Measurements from ENCODE around the gene USP43. TPM values are rescaled to one million over a fixed set of nuclear protein-coding genes. Genes with fewer than 3 reads are reported as not detected.
A peak's percentile ranks its signal among the peaks of the same experiment; 100 is the strongest.

USP43 gene
- total and polyA plus RNA-seq, 4 donors, result 0.33 to 0.88 TPM; not detected in 2

- 82% methylated on average over 4 of the region's 4 CpGs for WGBS, 2 donors
- H3K27me3 ChIP-seq (ENCODE audit: control insufficient read depth in 1 of 2, insufficient read depth in 2 of 2, low read length in 1 of 2), result no peaks in the 10 kb centered on the region
- ATAC-seq (ENCODE audit: low FRiP score) (no peak), DNase-seq (no peak)
- H3K27ac ChIP-seq (ENCODE audit: low read depth in 1 of 2, low read length in 2 of 2), result no peak overlapping the region
- H3K9me3 ChIP-seq (ENCODE audit: control insufficient read depth, low read length), result no peaks in the 10 kb centered on the region
- no peaks in the 10 kb centered on the region for H3K4me1 ChIP-seq (ENCODE audit: control insufficient read depth in 1 of 2, insufficient read depth in 2 of 2, low read length in 2 of 2)
- H3K36me3 ChIP-seq (ENCODE audit: control insufficient read depth in 1 of 2, insufficient read depth in 2 of 2, low read length in 1 of 2), result no peaks in the 10 kb centered on the region
- H3K4me3 ChIP-seq (ENCODE audit: low read length in 2 of 2), result no peak overlapping the region
- intact Hi-C loops (cut with DNase I), result no loop called here
Observed at GRCh38 chr17:9707948-9708347, 62.6 kb downstream of the USP43 start.

DNA sequence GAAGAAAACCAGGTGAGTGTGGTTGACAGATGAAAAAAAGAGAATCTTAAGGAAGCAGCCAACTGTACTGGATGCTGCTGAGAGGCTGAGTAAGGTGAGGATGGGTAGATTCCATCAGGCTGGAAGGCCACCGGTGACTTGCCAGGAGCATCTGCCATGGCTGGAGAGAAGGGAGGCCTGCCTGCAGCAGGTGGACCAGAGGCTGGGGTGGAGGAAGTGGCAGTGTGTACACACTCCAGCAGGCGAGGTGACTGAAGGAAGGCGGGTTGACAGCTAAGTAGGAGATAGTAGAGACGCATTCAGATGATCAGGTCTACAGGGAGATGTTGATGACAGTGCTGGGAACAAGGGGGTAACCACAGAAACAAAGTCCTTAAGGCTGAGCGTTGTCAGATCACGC, 69.5 kb downstream of the USP43 start:
- H3K4me3 ChIP-seq (ENCODE audit: low read length in 2 of 2), result no peak overlapping the region
- no peak for ATAC-seq (ENCODE audit: low FRiP score)
- WGBS, 2 donors, result 86 to 87% methylated on average over 6 of the region's 6 CpGs

GRCh38 chr17:9715503-9716016, 70.2 kb downstream of the USP43 start:
- no peak for DNase-seq
- Histone ChIP-seq H3K36me3 (ENCODE audit: control insufficient read depth in 1 of 2, insufficient read depth in 2 of 2, low read length in 1 of 2) (no peaks in the 10 kb centered on the region), H3K27ac (ENCODE audit: low read depth in 1 of 2, low read length in 2 of 2) (no peak overlapping the region), H3K9me3 (ENCODE audit: control insufficient read depth, low read length) (peaks cover 1% of the 10 kb centered on the region), H3K4me1 (ENCODE audit: control insufficient read depth in 1 of 2, insufficient read depth in 2 of 2, low read length in 2 of 2) (no peaks in the 10 kb centered on the region), H3K27me3 (ENCODE audit: control insufficient read depth in 1 of 2, insufficient read depth in 2 of 2, low read length in 1 of 2) (no peaks in the 10 kb centered on the region), H3K4me3 (ENCODE audit: low read length in 2 of 2) (no peak overlapping the region)
- intact Hi-C loops (cut with DNase I), result no loop called here
- 80 to 92% methylated on average over 1 of the region's 1 CpG for WGBS, 2 donors
- ATAC-seq (ENCODE audit: low FRiP score), result no peak

More for the DNA sequence above, 69.5 kb downstream of the USP43 start:
- DNase-seq, result no peak
- Histone ChIP-seq H3K9me3 (ENCODE audit: control insufficient read depth, low read length) (peaks cover 1% of the 10 kb centered on the region), H3K4me1 (ENCODE audit: control insufficient read depth in 1 of 2, insufficient read depth in 2 of 2, low read length in 2 of 2) (no peaks in the 10 kb centered on the region), H3K27me3 (ENCODE audit: control insufficient read depth in 1 of 2, insufficient read depth in 2 of 2, low read length in 1 of 2) (no peaks in the 10 kb centered on the region), H3K36me3 (ENCODE audit: control insufficient read depth in 1 of 2, insufficient read depth in 2 of 2, low read length in 1 of 2) (no peaks in the 10 kb centered on the region), H3K27ac (ENCODE audit: low read depth in 1 of 2, low read length in 2 of 2) (no peak overlapping the region)
- intact Hi-C loops (cut with DNase I), result no loop called here

GRCh38 chr17:9725575-9725974, 80.3 kb downstream of the USP43 start:
- intact Hi-C loops (cut with DNase I), result no loop called here
- WGBS, 2 donors, result 24 to 44% methylated on average over 9 of the region's 9 CpGs
- no peaks in the 10 kb centered on the region for H3K36me3 ChIP-seq (ENCODE audit: control insufficient read depth in 1 of 2, insufficient read depth in 2 of 2, low read length in 1 of 2)
- DNase-seq (no peak), ATAC-seq (ENCODE audit: low FRiP score) (no peak)
- no peaks in the 10 kb centered on the region for H3K4me1 ChIP-seq (ENCODE audit: control insufficient read depth in 1 of 2, insufficient read depth in 2 of 2, low read length in 2 of 2)
- H3K27me3 ChIP-seq (ENCODE audit: control insufficient read depth in 1 of 2, insufficient read depth in 2 of 2, low read length in 1 of 2), result peaks cover 0 to 2% of the 10 kb centered on the region in 2 donors
- H3K4me3 ChIP-seq (ENCODE audit: low read length in 2 of 2), result no peak overlapping the region
- no peaks in the 10 kb centered on the region for H3K9me3 ChIP-seq (ENCODE audit: control insufficient read depth, low read length)
- H3K27ac ChIP-seq (ENCODE audit: low read depth in 1 of 2, low read length in 2 of 2), result no peak overlapping the region

GRCh38 chr17:9726291-9726690, 81.0 kb downstream of the USP43 start:
- Histone ChIP-seq H3K4me1 (ENCODE audit: control insufficient read depth in 1 of 2, insufficient read depth in 2 of 2, low read length in 2 of 2) (no peaks in the 10 kb centered on the region), H3K36me3 (ENCODE audit: control insufficient read depth in 1 of 2, insufficient read depth in 2 of 2, low read length in 1 of 2) (no peaks in the 10 kb centered on the region), H3K4me3 (ENCODE audit: low read length in 2 of 2) (no peak overlapping the region), H3K27ac (ENCODE audit: low read depth in 1 of 2, low read length in 2 of 2) (no peak overlapping the region), H3K9me3 (ENCODE audit: control insufficient read depth, low read length) (no peaks in the 10 kb centered on the region), H3K27me3 (ENCODE audit: control insufficient read depth in 1 of 2, insufficient read depth in 2 of 2, low read length in 1 of 2) (peaks cover 0 to 2% of the 10 kb centered on the region in 2 donors)
- intact Hi-C loops (cut with DNase I), result no loop called here
- ATAC-seq (ENCODE audit: low FRiP score) (no peak), DNase-seq (no peak)
- WGBS, 2 donors, result 60 to 61% methylated on average over 6 of the region's 6 CpGs

DNA sequence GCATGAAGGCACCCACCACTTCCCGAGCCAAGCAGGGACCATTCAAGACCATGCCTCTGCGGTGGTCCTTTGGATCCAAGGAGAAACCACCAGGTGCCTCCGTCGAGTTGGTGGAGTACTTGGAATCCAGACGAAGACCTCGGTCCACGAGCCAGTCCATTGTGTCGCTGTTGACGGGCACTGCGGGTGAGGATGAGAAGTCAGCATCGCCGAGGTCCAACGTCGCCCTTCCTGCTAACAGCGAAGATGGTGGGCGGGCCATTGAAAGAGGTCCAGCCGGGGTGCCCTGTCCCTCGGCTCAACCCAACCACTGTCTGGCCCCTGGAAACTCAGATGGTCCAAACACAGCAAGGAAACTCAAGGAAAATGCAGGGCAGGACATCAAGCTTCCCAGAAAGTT, 82.7 kb downstream of the USP43 start:
- no peak for ATAC-seq (ENCODE audit: low FRiP score)
- no peak for DNase-seq
- peaks cover 0 to 2% of the 10 kb centered on the region in 2 donors for H3K27me3 ChIP-seq (ENCODE audit: control insufficient read depth in 1 of 2, insufficient read depth in 2 of 2, low read length in 1 of 2)
- H3K27ac ChIP-seq (ENCODE audit: low read depth in 1 of 2, low read length in 2 of 2), result no peak overlapping the region
- H3K36me3 ChIP-seq (ENCODE audit: control insufficient read depth in 1 of 2, insufficient read depth in 2 of 2, low read length in 1 of 2), result no peaks in the 10 kb centered on the region
- no peaks in the 10 kb centered on the region for H3K4me1 ChIP-seq (ENCODE audit: control insufficient read depth in 1 of 2, insufficient read depth in 2 of 2, low read length in 2 of 2)
- 89% methylated on average over 18 of the region's 18 CpGs for WGBS, 2 donors
- no peak overlapping the region for H3K4me3 ChIP-seq (ENCODE audit: low read length in 2 of 2)
- H3K9me3 ChIP-seq (ENCODE audit: control insufficient read depth, low read length), result no peaks in the 10 kb centered on the region
- intact Hi-C loops (cut with DNase I), result no loop called here

GRCh38 chr17:9728564-9728963, 83.2 kb downstream of the USP43 start:
- H3K36me3 ChIP-seq (ENCODE audit: control insufficient read depth in 1 of 2, insufficient read depth in 2 of 2, low read length in 1 of 2), result no peaks in the 10 kb centered on the region
- DNase-seq (no peak), ATAC-seq (ENCODE audit: low FRiP score) (no peak)
- intact Hi-C loops (cut with DNase I), result no loop called here
- WGBS, 2 donors, result 43 to 46% methylated on average over 12 of the region's 12 CpGs
- no peak overlapping the region for H3K27ac ChIP-seq (ENCODE audit: low read depth in 1 of 2, low read length in 2 of 2)
- H3K27me3 ChIP-seq (ENCODE audit: control insufficient read depth in 1 of 2, insufficient read depth in 2 of 2, low read length in 1 of 2), result peaks cover 0 to 2% of the 10 kb centered on the region in 2 donors
- H3K4me3 ChIP-seq (ENCODE audit: low read length in 2 of 2), result no peak overlapping the region
- H3K4me1 ChIP-seq (ENCODE audit: control insufficient read depth in 1 of 2, insufficient read depth in 2 of 2, low read length in 2 of 2), result no peaks in the 10 kb centered on the region
- H3K9me3 ChIP-seq (ENCODE audit: control insufficient read depth, low read length), result no peaks in the 10 kb centered on the region

GRCh38 chr17:9729034-9729650, 83.8 kb downstream of the USP43 start:
- Histone ChIP-seq H3K27me3 (ENCODE audit: control insufficient read depth in 1 of 2, insufficient read depth in 2 of 2, low read length in 1 of 2) (peaks cover 0 to 2% of the 10 kb centered on the region in 2 donors), H3K27ac (ENCODE audit: low read depth in 1 of 2, low read length in 2 of 2) (no peak overlapping the region), H3K9me3 (ENCODE audit: control insufficient read depth, low read length) (no peaks in the 10 kb centered on the region), H3K36me3 (ENCODE audit: control insufficient read depth in 1 of 2, insufficient read depth in 2 of 2, low read length in 1 of 2) (no peaks in the 10 kb centered on the region), H3K4me1 (ENCODE audit: control insufficient read depth in 1 of 2, insufficient read depth in 2 of 2, low read length in 2 of 2) (no peaks in the 10 kb centered on the region), H3K4me3 (ENCODE audit: low read length in 2 of 2) (no peak overlapping the region)
- DNase-seq, result no peak
- 2 to 5% methylated on average over 2 of the region's 2 CpGs for WGBS, 2 donors
- intact Hi-C loops (cut with DNase I), result no loop called here
- ATAC-seq (ENCODE audit: low FRiP score), result peak; percentile 85

DNA sequence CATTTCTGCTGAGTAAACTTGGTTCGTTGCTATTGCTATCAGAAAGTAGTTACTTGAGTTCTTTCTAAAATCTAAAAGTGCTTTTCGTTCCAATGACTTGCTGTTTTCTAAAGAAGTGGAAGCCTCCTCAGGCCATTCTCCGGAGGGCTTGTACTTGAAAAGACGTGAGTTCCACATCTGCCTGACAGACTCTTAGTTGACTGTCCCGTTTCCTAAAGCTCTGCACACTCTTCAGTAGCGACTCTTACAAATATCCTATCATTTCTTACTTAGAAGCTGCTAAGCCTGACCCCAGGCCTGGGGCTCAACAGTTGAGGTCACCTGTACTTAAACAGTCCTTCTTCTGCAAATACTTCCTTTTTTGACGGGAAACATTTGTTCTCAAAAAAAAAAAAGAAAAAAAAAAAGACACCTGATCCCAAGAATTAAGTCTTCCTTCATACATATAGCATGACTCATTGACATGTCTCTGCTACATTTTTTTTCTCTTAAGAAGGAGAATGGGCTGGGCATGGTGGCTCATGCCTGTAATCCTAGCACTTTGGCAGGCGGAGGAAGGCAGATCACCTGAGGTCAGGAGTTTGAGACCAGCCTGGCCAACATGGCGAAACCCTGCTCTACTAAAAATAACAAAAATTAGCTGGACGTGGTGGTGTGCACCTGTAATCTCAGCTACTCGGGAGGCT, 84.6 kb downstream of the USP43 start:
- no peaks in the 10 kb centered on the region for H3K9me3 ChIP-seq (ENCODE audit: control insufficient read depth, low read length)
- WGBS, 2 donors, result 70 to 71% methylated on average over 11 of the region's 11 CpGs
- H3K4me3 ChIP-seq (ENCODE audit: low read length in 2 of 2), result no peak overlapping the region
- ATAC-seq (ENCODE audit: low FRiP score), result no peak
- H3K36me3 ChIP-seq (ENCODE audit: control insufficient read depth in 1 of 2, insufficient read depth in 2 of 2, low read length in 1 of 2), result no peaks in the 10 kb centered on the region
- intact Hi-C loops (cut with DNase I), result no loop called here
- DNase-seq, result no peak
- peaks cover 0 to 2% of the 10 kb centered on the region in 2 donors for H3K27me3 ChIP-seq (ENCODE audit: control insufficient read depth in 1 of 2, insufficient read depth in 2 of 2, low read length in 1 of 2)
- no peaks in the 10 kb centered on the region for H3K4me1 ChIP-seq (ENCODE audit: control insufficient read depth in 1 of 2, insufficient read depth in 2 of 2, low read length in 2 of 2)
- no peak overlapping the region for H3K27ac ChIP-seq (ENCODE audit: low read depth in 1 of 2, low read length in 2 of 2)

All from aorta (tissue), 5 donors.